OCI-LY7 (cell line): ENCODE data around the gene ACTG2.

Experiments used
- EZH2phosphoT487 ChIP-seq: fragments of 200-600 bp; sonication (generic); IDR thresholded peaks from 2 replicates; pipeline ENCODE4 v1.6.1; 2018; ENCODE audit warnings: low read depth, borderline replicate concordance, mild to moderate bottlenecking, mixed run types, antibody characterized with exemption, low read length, moderate library complexity, mixed read lengths
- TF ChIP-seq, protein P1 (sequence below): fragments of 200-600 bp; sonication (generic); conservative IDR thresholded peaks from 2 replicates; pipeline ENCODE4 v1.5.1; 2014; ENCODE audit warnings: mild to moderate bottlenecking, antibody characterized with exemption, low read length, moderate library complexity, mixed read lengths

DNA sequence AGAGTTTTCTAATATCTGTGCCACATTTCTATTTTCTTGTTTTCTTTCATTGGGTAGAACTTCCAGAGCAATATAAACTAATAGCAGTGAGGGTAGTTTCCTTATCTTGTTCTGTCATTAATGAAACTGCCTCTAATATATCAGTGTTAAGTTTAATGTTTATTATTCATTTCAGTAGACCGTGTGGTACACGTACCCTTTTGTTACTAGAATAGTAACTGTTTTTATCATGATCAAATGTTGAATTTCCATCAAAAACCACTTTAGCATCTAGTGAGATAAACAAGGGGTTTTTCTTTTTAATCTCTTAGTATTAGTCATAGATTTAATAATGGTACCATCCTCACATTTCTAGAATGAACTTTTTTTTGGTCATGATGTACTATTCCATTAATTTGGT is 49.9 kb downstream of the ACTG2 start:
- no peak for TF ChIP-seq EZH2phosphoT487
- TF ChIP-seq, protein P1, sequence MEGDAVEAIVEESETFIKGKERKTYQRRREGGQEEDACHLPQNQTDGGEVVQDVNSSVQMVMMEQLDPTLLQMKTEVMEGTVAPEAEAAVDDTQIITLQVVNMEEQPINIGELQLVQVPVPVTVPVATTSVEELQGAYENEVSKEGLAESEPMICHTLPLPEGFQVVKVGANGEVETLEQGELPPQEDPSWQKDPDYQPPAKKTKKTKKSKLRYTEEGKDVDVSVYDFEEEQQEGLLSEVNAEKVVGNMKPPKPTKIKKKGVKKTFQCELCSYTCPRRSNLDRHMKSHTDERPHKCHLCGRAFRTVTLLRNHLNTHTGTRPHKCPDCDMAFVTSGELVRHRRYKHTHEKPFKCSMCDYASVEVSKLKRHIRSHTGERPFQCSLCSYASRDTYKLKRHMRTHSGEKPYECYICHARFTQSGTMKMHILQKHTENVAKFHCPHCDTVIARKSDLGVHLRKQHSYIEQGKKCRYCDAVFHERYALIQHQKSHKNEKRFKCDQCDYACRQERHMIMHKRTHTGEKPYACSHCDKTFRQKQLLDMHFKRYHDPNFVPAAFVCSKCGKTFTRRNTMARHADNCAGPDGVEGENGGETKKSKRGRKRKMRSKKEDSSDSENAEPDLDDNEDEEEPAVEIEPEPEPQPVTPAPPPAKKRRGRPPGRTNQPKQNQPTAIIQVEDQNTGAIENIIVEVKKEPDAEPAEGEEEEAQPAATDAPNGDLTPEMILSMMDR: no peak
